HG03342 (cell line): ENCODE results near the gene RNF8.
A peak's percentile ranks its signal among the peaks of the same experiment; 100 is the strongest.
"Not testable (repeated sequence)": the region's sequence is repeated elsewhere in the genome, so short reads cannot be mapped to it uniquely, and the experiment has no call there.

Experiments
- ATAC-seq: cut with Tn5 transposase; IDR thresholded peaks from one replicate; pipeline ENCODE4 v1.9.1; 2021; ENCODE audit warnings: mild to moderate bottlenecking, moderate library complexity; ENCODE audit not compliant: unreplicated experiment

RNF8 gene

GRCh38 chr6:37393381-37393929 is 39.7 kb downstream of the RNF8 start:
- no peak for ATAC-seq

GRCh38 chr6:37396571-37397180 is 42.9 kb downstream of the RNF8 start:
- no peak for ATAC-seq

GRCh38 chr6:37399131-37399530 is 45.3 kb downstream of the RNF8 start:
- no peak for ATAC-seq

- no peak for ATAC-seq
Measured at GRCh38 chr6:37399795-37400490, 46.2 kb downstream of the RNF8 start.

- ATAC-seq, result not testable (repeated sequence)
Measured at GRCh38 chr6:37401658-37402057, 47.9 kb downstream of the RNF8 start.

- no peak for ATAC-seq
Measured at GRCh38 chr6:37406726-37407341, 53.1 kb downstream of the RNF8 start.

- no peak for ATAC-seq
Measured at GRCh38 chr6:37407948-37408347, 54.2 kb downstream of the RNF8 start.

- ATAC-seq, result no peak
Measured at GRCh38 chr6:37409501-37409900, 55.7 kb downstream of the RNF8 start.

- ATAC-seq, result no peak
Measured at GRCh38 chr6:37417393-37417792, 63.6 kb downstream of the RNF8 start.

- no peak for ATAC-seq
Measured at GRCh38 chr6:37418722-37419121, 64.9 kb downstream of the RNF8 start.

GRCh38 chr6:37426058-37426944 is 72.5 kb downstream of the RNF8 start:
- ATAC-seq, result no peak

GRCh38 chr6:37426945-37427510 is 73.2 kb downstream of the RNF8 start:
- no peak for ATAC-seq

GRCh38 chr6:37429352-37429750 is 75.6 kb downstream of the RNF8 start:
- no peak for ATAC-seq

GRCh38 chr6:37432590-37432915 is 78.8 kb downstream of the RNF8 start:
- no peak for ATAC-seq

GRCh38 chr6:37432916-37433656 is 79.3 kb downstream of the RNF8 start, which contains the start of gene CMTR1:
Gene CMTR1, plus strand, starts transcription at chr6:37433221. Its CDS starts 2,409 bp downstream, at chr6:37435630.
- ATAC-seq, result peak; percentile 80

GRCh38 chr6:37433657-37434271 is 80.0 kb downstream of the RNF8 start:
- peak; percentile 36 for ATAC-seq

- no peak for ATAC-seq
Measured at GRCh38 chr6:37435373-37435772, 81.6 kb downstream of the RNF8 start.

GRCh38 chr6:37435816-37436215 is 82.0 kb downstream of the RNF8 start:
- no peak for ATAC-seq

GRCh38 chr6:37438930-37439329 is 85.1 kb downstream of the RNF8 start:
- no peak for ATAC-seq

GRCh38 chr6:37441651-37442050 is 87.9 kb downstream of the RNF8 start:
- no peak for ATAC-seq
